Measurements from ENCODE around the gene MAPKAP1. TPM values are rescaled to one million over a fixed set of nuclear protein-coding genes. Genes with fewer than 3 reads are reported as not detected.

MAPKAP1 gene
- total and polyA plus RNA-seq, 2 experiments from 2014 or later = 68.4 to 98.5 TPM

- TF ChIP-seq REST (IDR thresholded peaks at IDR 0.05; ENCODE audit: unreplicated experiment) (no peak), NANOG (IDR thresholded peaks at IDR 0.05; ENCODE audit: borderline replicate concordance) (no peak), EZH2phosphoT487 (IDR thresholded peaks at IDR 0.05; ENCODE audit: unreplicated experiment) (no peak), POLR2AphosphoS5 (IDR thresholded peaks at IDR 0.05; ENCODE audit: low read depth) (no peak), EZH2 (IDR thresholded peaks at IDR 0.05; ENCODE audit: low read depth, unreplicated experiment) (no peak)
Observed at GRCh38 chr9:125745018-125745417, 38.0 kb upstream of the MAPKAP1 start (continued).

GRCh38 chr9:125744616-125745015 lies 37.6 kb upstream of the MAPKAP1 start:
- Mint-ChIP-seq H3K27ac (no peak overlapping the region), H3K9me3 (no peaks in the 10 kb centered on the region), H3K4me1 (peaks cover 22% of the 10 kb centered on the region), H3K4me3 (no peak overlapping the region), H3K27me3 (ENCODE audit: insufficient read depth, low read depth, poor library complexity) (peaks cover 13% of the 10 kb centered on the region), H3K36me3 (ENCODE audit: low read depth) (peaks cover 12% of the 10 kb centered on the region)
- H3K9me2 ChIP-seq (ENCODE audit: insufficient read depth) = peaks cover 1% of the 10 kb centered on the region; the same call in 1 of the 2 replicates
- no peaks in the 10 kb centered on the region for H3K36me3 ChIP-seq (ENCODE audit: insufficient read depth)
- H3K27ac ChIP-seq (ENCODE audit: low read depth) = no peak overlapping the region
- ATAC-seq (no peak), DNase-seq (ENCODE audit: low spot score) (no peak)
- peaks cover 17% of the 10 kb centered on the region for H3K79me2 ChIP-seq (replicated peaks; ENCODE audit: insufficient read depth)
- H3F3A ChIP-seq (replicated peaks; ENCODE audit: low read depth) = 0 out of 2 replicates have a peak, but pooled peaks cover 3% of the 10 kb centered on the region
- H4K20me1 ChIP-seq (replicated peaks; ENCODE audit: insufficient read depth) = no peaks in the 10 kb centered on the region
- H3K27me3 ChIP-seq (ENCODE audit: insufficient read depth) = peaks cover 8% of the 10 kb centered on the region; the same call in 1 of the 2 replicates
- H2AFZ ChIP-seq = no peak overlapping the region
- H3K4me2 ChIP-seq = no peak overlapping the region
- H3K4me1 ChIP-seq (ENCODE audit: insufficient read depth) = peaks cover 23% of the 10 kb centered on the region
- H3K4me3 ChIP-seq = no peak overlapping the region
- TF ChIP-seq ZNF114 (CRISPR knock-in tag; IDR thresholded peaks at IDR 0.05) = no peak
- no peak for TF ChIP-seq ZNF462 (CRISPR knock-in tag; IDR thresholded peaks at IDR 0.05)
- no peak for TF ChIP-seq ETS1 (IDR thresholded peaks at IDR 0.05)
- no peak for TF ChIP-seq NANOG (IDR thresholded peaks at IDR 0.05; ENCODE audit: borderline replicate concordance)
- TF ChIP-seq STAT1 (IDR thresholded peaks at IDR 0.05; ENCODE audit: unreplicated experiment) = no peak
- no peak for TF ChIP-seq CTCF (conservative IDR thresholded peaks at IDR 0.05; ENCODE audit: low read depth in 2 of 2)

All from GM23338 (cell line).